ENCODE measurements around the gene SPG21.

Gene SPG21

DNA sequence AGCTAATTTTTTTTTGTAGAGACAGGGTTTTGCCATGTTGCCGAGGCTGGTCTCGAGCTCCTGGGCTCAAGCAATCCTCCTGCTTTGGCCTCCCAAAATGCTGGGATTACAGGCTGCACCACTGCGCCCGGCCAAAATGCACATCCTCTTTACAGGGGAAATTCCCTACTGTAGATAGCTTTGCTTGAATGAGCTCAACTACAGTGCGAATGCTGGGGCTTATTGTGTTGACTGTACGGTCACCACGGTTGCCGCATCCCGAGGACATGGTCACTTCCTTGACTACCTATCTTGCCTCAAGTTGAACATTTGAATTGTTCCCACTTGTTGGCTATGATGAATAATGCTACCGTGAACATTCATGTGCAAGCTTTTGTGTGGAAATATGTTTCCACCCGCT, 45.0 kb upstream of the SPG21 start:
- Histone ChIP-seq H3K4me1 (ENCODE audit: control insufficient read depth, insufficient read depth, low read depth, low read length) (peaks cover 3% of the 10 kb centered on the region), H2BK15ac (ENCODE audit: low read depth, poor library complexity, severe bottlenecking) (no peak overlapping the region), H3K27ac (ENCODE audit: low read length, poor library complexity, severe bottlenecking) (no peak overlapping the region), H3K27me3 (ENCODE audit: control insufficient read depth in 1 of 2, insufficient read depth in 1 of 2, low read length in 2 of 2) (peaks cover 0 to 5% of the 10 kb centered on the region in 2 experiments), H3K79me1 (replicated peaks; ENCODE audit: low read length, poor library complexity, severe bottlenecking) (no peaks in the 10 kb centered on the region), H3K4me3 (ENCODE audit: insufficient read depth in 1 of 2, low read depth in 1 of 2, low read length in 2 of 2) (no peak overlapping the region), H2AK5ac (ENCODE audit: low read length, severe bottlenecking) (no peak overlapping the region), H3K18ac (ENCODE audit: low read depth in 1 of 2, low read length in 2 of 2) (no peak overlapping the region), H2AFZ (ENCODE audit: low read depth, low read length) (no peak overlapping the region), H3K23ac (ENCODE audit: low read length in 2 of 2) (no peak overlapping the region), H3K9me3 (ENCODE audit: control insufficient read depth, low read length) (no peaks in the 10 kb centered on the region), H3K14ac (ENCODE audit: low read length in 2 of 2) (no peak overlapping the region), H4K91ac (ENCODE audit: low read length) (no peak overlapping the region), H2BK12ac (ENCODE audit: low read length in 2 of 2) (no peak overlapping the region), H3K4ac (ENCODE audit: low read depth in 1 of 2, low read length in 2 of 2) (no peak overlapping the region), H3K36me3 (ENCODE audit: control insufficient read depth in 1 of 2, insufficient read depth in 2 of 2, low read depth in 1 of 2, low read length in 2 of 2) (no peaks in the 10 kb centered on the region), H2BK120ac (ENCODE audit: low read depth, low read length) (no peak overlapping the region), H2BK5ac (ENCODE audit: low read depth, low read length, poor library complexity, severe bottlenecking) (no peak overlapping the region), H4K8ac (ENCODE audit: low read length) (no peak overlapping the region), H3K9ac (ENCODE audit: low read length) (no peak overlapping the region), H3K4me2 (ENCODE audit: low read length, poor library complexity, severe bottlenecking) (no peak overlapping the region)
- DNase-seq = no peak
- 92% methylated on average over 11 of the region's 11 CpGs for WGBS

- 35% methylated on average over 3 of the region's 4 CpGs for WGBS
Observed at GRCh38 chr15:65033659-65034269, 44.0 kb upstream of the SPG21 start.

DNA sequence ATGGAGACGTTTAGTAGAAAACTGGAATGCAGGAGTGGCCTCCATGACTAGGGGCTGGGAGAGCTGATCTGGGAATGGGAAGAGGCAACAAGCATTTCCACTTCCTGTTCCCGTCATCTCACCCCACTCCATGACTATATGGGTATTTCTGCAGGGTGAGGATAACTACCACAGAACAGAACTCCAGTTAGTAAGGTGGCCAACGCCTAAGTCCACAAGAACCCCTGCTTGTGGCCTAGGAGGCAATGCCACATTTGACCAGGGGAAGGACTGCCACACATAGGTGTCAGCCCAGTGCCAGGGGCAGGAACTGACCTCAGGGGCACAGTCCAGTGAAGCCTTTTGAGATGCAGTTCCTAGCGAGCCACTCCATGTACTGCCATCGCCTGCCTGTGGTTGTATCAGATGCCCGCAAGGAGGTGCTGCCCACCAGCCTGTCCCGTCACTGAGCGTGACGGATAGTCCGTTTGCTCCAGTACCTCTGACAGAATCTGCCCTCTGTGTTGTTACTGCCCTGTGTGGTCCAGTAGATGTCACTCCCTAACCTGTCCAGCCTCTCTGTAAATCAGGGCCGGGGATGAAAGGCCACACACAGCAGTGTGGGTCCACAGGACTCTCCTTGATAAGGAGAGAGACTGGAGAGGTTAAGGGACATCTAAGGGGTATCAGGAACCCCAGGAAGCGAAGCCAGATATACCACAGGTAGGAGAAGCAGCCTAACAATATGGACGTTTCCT, 43.3 kb upstream of the SPG21 start:
- H3K9ac ChIP-seq (ENCODE audit: low read length) = peak overlapping the region; percentile 17
- no peak overlapping the region for H4K91ac ChIP-seq (ENCODE audit: low read length)
- peak overlapping the region in 1 of 2 experiments; percentile 29 for H3K4ac ChIP-seq (ENCODE audit: low read depth in 1 of 2, low read length in 2 of 2)
- no peak overlapping the region for H2BK5ac ChIP-seq (ENCODE audit: low read depth, low read length, poor library complexity, severe bottlenecking)
- WGBS = 21% methylated on average over 11 of the region's 13 CpGs
- H3K9me3 ChIP-seq (ENCODE audit: control insufficient read depth, low read length) = no peaks in the 10 kb centered on the region
- H2BK12ac ChIP-seq (ENCODE audit: low read length in 2 of 2) = peak overlapping the region in 1 of 2 experiments; percentile 59
- peak overlapping the region; percentile 77 for H4K8ac ChIP-seq (ENCODE audit: low read length)
- H3K4me3 ChIP-seq (ENCODE audit: insufficient read depth in 1 of 2, low read depth in 1 of 2, low read length in 2 of 2) = no peak overlapping the region
- no peak overlapping the region for H2AK5ac ChIP-seq (ENCODE audit: low read length, severe bottlenecking)
- no peak overlapping the region for H2BK120ac ChIP-seq (ENCODE audit: low read depth, low read length)
- H3K36me3 ChIP-seq (ENCODE audit: control insufficient read depth in 1 of 2, insufficient read depth in 2 of 2, low read depth in 1 of 2, low read length in 2 of 2) = no peaks in the 10 kb centered on the region
- no peak overlapping the region for H3K14ac ChIP-seq (ENCODE audit: low read length in 2 of 2)
- DNase-seq = peak; percentile 84
- H3K4me1 ChIP-seq (ENCODE audit: control insufficient read depth, insufficient read depth, low read depth, low read length) = peaks cover 9% of the 10 kb centered on the region
- no peak overlapping the region for H3K4me2 ChIP-seq (ENCODE audit: low read length, poor library complexity, severe bottlenecking)
- H2BK15ac ChIP-seq (ENCODE audit: low read depth, poor library complexity, severe bottlenecking) = no peak overlapping the region
- H3K18ac ChIP-seq (ENCODE audit: low read depth in 1 of 2, low read length in 2 of 2) = no peak overlapping the region
- peaks cover 0 to 5% of the 10 kb centered on the region in 2 experiments for H3K27me3 ChIP-seq (ENCODE audit: control insufficient read depth in 1 of 2, insufficient read depth in 1 of 2, low read length in 2 of 2)
- peaks cover 10% of the 10 kb centered on the region for H3K79me1 ChIP-seq (replicated peaks; ENCODE audit: low read length, poor library complexity, severe bottlenecking)
- no peak overlapping the region for H3K23ac ChIP-seq (ENCODE audit: low read length in 2 of 2)
- H3K27ac ChIP-seq (ENCODE audit: low read length, poor library complexity, severe bottlenecking) = no peak overlapping the region
- no peak overlapping the region for H2AFZ ChIP-seq (ENCODE audit: low read depth, low read length)

More at GRCh38 chr15:65033659-65034269, 44.0 kb upstream of the SPG21 start:
- Histone ChIP-seq H4K8ac (ENCODE audit: low read length) (no peak overlapping the region), H3K27me3 (ENCODE audit: control insufficient read depth in 1 of 2, insufficient read depth in 1 of 2, low read length in 2 of 2) (peaks cover 0 to 5% of the 10 kb centered on the region in 2 experiments), H2AFZ (ENCODE audit: low read depth, low read length) (no peak overlapping the region), H3K4me2 (ENCODE audit: low read length, poor library complexity, severe bottlenecking) (no peak overlapping the region), H4K91ac (ENCODE audit: low read length) (no peak overlapping the region), H3K27ac (ENCODE audit: low read length, poor library complexity, severe bottlenecking) (no peak overlapping the region), H2BK5ac (ENCODE audit: low read depth, low read length, poor library complexity, severe bottlenecking) (no peak overlapping the region), H3K4me1 (ENCODE audit: control insufficient read depth, insufficient read depth, low read depth, low read length) (peaks cover 4% of the 10 kb centered on the region), H3K9ac (ENCODE audit: low read length) (peak overlapping the region; percentile 17), H3K79me1 (replicated peaks; ENCODE audit: low read length, poor library complexity, severe bottlenecking) (peaks cover 5% of the 10 kb centered on the region), H3K4ac (ENCODE audit: low read depth in 1 of 2, low read length in 2 of 2) (no peak overlapping the region), H3K4me3 (ENCODE audit: insufficient read depth in 1 of 2, low read depth in 1 of 2, low read length in 2 of 2) (no peak overlapping the region), H3K18ac (ENCODE audit: low read depth in 1 of 2, low read length in 2 of 2) (no peak overlapping the region), H3K36me3 (ENCODE audit: control insufficient read depth in 1 of 2, insufficient read depth in 2 of 2, low read depth in 1 of 2, low read length in 2 of 2) (no peaks in the 10 kb centered on the region), H2BK12ac (ENCODE audit: low read length in 2 of 2) (no peak overlapping the region), H3K23ac (ENCODE audit: low read length in 2 of 2) (no peak overlapping the region), H3K9me3 (ENCODE audit: control insufficient read depth, low read length) (no peaks in the 10 kb centered on the region), H3K14ac (ENCODE audit: low read length in 2 of 2) (no peak overlapping the region), H2AK5ac (ENCODE audit: low read length, severe bottlenecking) (no peak overlapping the region), H2BK15ac (ENCODE audit: low read depth, poor library complexity, severe bottlenecking) (no peak overlapping the region), H2BK120ac (ENCODE audit: low read depth, low read length) (no peak overlapping the region)
- DNase-seq = peak; percentile 71

- H2AFZ ChIP-seq (ENCODE audit: low read depth, low read length) = no peak overlapping the region
- H3K27me3 ChIP-seq (ENCODE audit: control insufficient read depth in 1 of 2, insufficient read depth in 1 of 2, low read length in 2 of 2) = peaks cover 0 to 5% of the 10 kb centered on the region in 2 experiments
- no peak overlapping the region for H4K91ac ChIP-seq (ENCODE audit: low read length)
- no peak overlapping the region for H3K14ac ChIP-seq (ENCODE audit: low read length in 2 of 2)
- H3K4ac ChIP-seq (ENCODE audit: low read depth in 1 of 2, low read length in 2 of 2) = no peak overlapping the region
- H3K9me3 ChIP-seq (ENCODE audit: control insufficient read depth, low read length) = no peaks in the 10 kb centered on the region
- no peak overlapping the region for H2BK15ac ChIP-seq (ENCODE audit: low read depth, poor library complexity, severe bottlenecking)
- H2BK12ac ChIP-seq (ENCODE audit: low read length in 2 of 2) = no peak overlapping the region
- H2BK5ac ChIP-seq (ENCODE audit: low read depth, low read length, poor library complexity, severe bottlenecking) = no peak overlapping the region
- H2AK5ac ChIP-seq (ENCODE audit: low read length, severe bottlenecking) = no peak overlapping the region
- DNase-seq = no peak
- peaks cover 0 to 22% of the 10 kb centered on the region in 2 experiments for H3K36me3 ChIP-seq (ENCODE audit: control insufficient read depth in 1 of 2, insufficient read depth in 2 of 2, low read depth in 1 of 2, low read length in 2 of 2)
- H3K4me3 ChIP-seq (ENCODE audit: insufficient read depth in 1 of 2, low read depth in 1 of 2, low read length in 2 of 2) = no peak overlapping the region
- peaks cover 11% of the 10 kb centered on the region for H3K4me1 ChIP-seq (ENCODE audit: control insufficient read depth, insufficient read depth, low read depth, low read length)
- no peak overlapping the region for H2BK120ac ChIP-seq (ENCODE audit: low read depth, low read length)
- H4K8ac ChIP-seq (ENCODE audit: low read length) = peak overlapping the region; percentile 62
- peaks cover 12% of the 10 kb centered on the region for H3K79me1 ChIP-seq (replicated peaks; ENCODE audit: low read length, poor library complexity, severe bottlenecking)
- H3K27ac ChIP-seq (ENCODE audit: low read length, poor library complexity, severe bottlenecking) = no peak overlapping the region
- no peak overlapping the region for H3K4me2 ChIP-seq (ENCODE audit: low read length, poor library complexity, severe bottlenecking)
- no peak overlapping the region for H3K18ac ChIP-seq (ENCODE audit: low read depth in 1 of 2, low read length in 2 of 2)
- H3K9ac ChIP-seq (ENCODE audit: low read length) = no peak overlapping the region
- WGBS = 98% methylated on average over 8 of the region's 12 CpGs
- no peak overlapping the region for H3K23ac ChIP-seq (ENCODE audit: low read length in 2 of 2)
Observed at GRCh38 chr15:65029736-65030208, 40.1 kb upstream of the SPG21 start.
